ENCODE measurements around the gene MKX.
"Not testable (repeated sequence)": the region's sequence is repeated elsewhere in the genome, so short reads cannot be mapped to it uniquely, and the experiment has no call there.

Gene MKX

GRCh38 chr10:27695088-27695487 is 50.5 kb downstream of the MKX start:
- DNase-seq = no peak

- no peak for DNase-seq
Measured at GRCh38 chr10:27692663-27693062, 53.0 kb downstream of the MKX start.

- DNase-seq = no peak
Measured at GRCh38 chr10:27688991-27689390, 56.6 kb downstream of the MKX start.

- no peak for DNase-seq
Measured at GRCh38 chr10:27688276-27688675, 57.3 kb downstream of the MKX start.

GRCh38 chr10:27687743-27688142 is 57.9 kb downstream of the MKX start:
- DNase-seq = no peak

GRCh38 chr10:27687326-27687725 is 58.3 kb downstream of the MKX start:
- DNase-seq = no peak

GRCh38 chr10:27685681-27686080 is 59.9 kb downstream of the MKX start:
- DNase-seq = no peak

- no peak for DNase-seq
Measured at GRCh38 chr10:27683226-27683625, 62.4 kb downstream of the MKX start.

GRCh38 chr10:27681795-27682194 is 63.8 kb downstream of the MKX start:
- not testable (repeated sequence) for DNase-seq

GRCh38 chr10:27680691-27681605 is 64.7 kb downstream of the MKX start:
- no peak for DNase-seq

GRCh38 chr10:27680006-27680557 is 65.5 kb downstream of the MKX start:
- peak in 10 of 56 donors; percentile 3 to 61 (median 16) for DNase-seq

- no peak for DNase-seq
Measured at GRCh38 chr10:27679369-27679912, 66.2 kb downstream of the MKX start.

- no peak for DNase-seq
Measured at GRCh38 chr10:27678166-27678565, 67.5 kb downstream of the MKX start.

- no peak for DNase-seq
Measured at GRCh38 chr10:27673065-27673464, 72.6 kb downstream of the MKX start.

GRCh38 chr10:27671821-27672220 is 73.8 kb downstream of the MKX start:
- DNase-seq = no peak

- no peak for DNase-seq
Measured at GRCh38 chr10:27664461-27664860, 81.2 kb downstream of the MKX start.

- no peak for DNase-seq
Measured at GRCh38 chr10:27663621-27664020, 82.0 kb downstream of the MKX start.

- no peak for DNase-seq
Measured at GRCh38 chr10:27661514-27662286, 83.9 kb downstream of the MKX start.

GRCh38 chr10:27660711-27661110 is 84.9 kb downstream of the MKX start:
- DNase-seq = no peak

GRCh38 chr10:27660268-27660667 is 85.4 kb downstream of the MKX start:
- DNase-seq = no peak

GRCh38 chr10:27659786-27660185 is 85.8 kb downstream of the MKX start:
- DNase-seq = no peak

GRCh38 chr10:27658788-27659187 is 86.8 kb downstream of the MKX start:
- DNase-seq = no peak
